Transverse colon (tissue), 4 donors: Measurements from ENCODE around the gene TBL3.

ENCODE experiments used
- CTCF ChIP-seq, 5 experiments: fragments of 200-600 bp in 3 of 5; fragments of 450-650 bp in 2 of 5; sonication (generic) in 3 of 5; IDR thresholded peaks; 1 replicate in 2 of 5; 2 replicates in 3 of 5; pipeline ENCODE4 v1.5.1; 2016 to 2017; ENCODE audit warnings: antibody characterized with exemption in 5 of 5, inconsistent platforms in 3 of 5, mild to moderate bottlenecking in 2 of 5, moderate library complexity in 1 of 5
- EP300 ChIP-seq: sonication (generic); formaldehyde crosslinking; IDR thresholded peaks from one replicate; pipeline ENCODE4 v1.6.1; 2017; ENCODE audit warnings: antibody characterized with exemption, low read depth
- POLR2A ChIP-seq: fragments of 450-650 bp; IDR thresholded peaks from one replicate; pipeline ENCODE4 v1.6.1; 2016; ENCODE audit warnings: antibody characterized with exemption, mild to moderate bottlenecking, moderate library complexity
- POLR2AphosphoS5 ChIP-seq, 3 donors: sonication (generic); formaldehyde crosslinking; IDR thresholded peaks; one replicate each; pipeline ENCODE4 v1.6.1; 2016; ENCODE audit warnings: antibody characterized with exemption in 3 of 3

GRCh38 chr16:1985466-1986150 lies 13.8 kb downstream of the TBL3 start:
- no peak for TF ChIP-seq CTCF (IDR thresholded peaks at IDR 0.05)
- TF ChIP-seq EP300, result no peak
- TF ChIP-seq POLR2AphosphoS5 (IDR thresholded peaks at IDR 0.05), result peak in 2 of 3 donors; percentile 63 to 70
- peak; percentile 83 for TF ChIP-seq POLR2A
